ENCODE data around the gene DENND4A.

DNA sequence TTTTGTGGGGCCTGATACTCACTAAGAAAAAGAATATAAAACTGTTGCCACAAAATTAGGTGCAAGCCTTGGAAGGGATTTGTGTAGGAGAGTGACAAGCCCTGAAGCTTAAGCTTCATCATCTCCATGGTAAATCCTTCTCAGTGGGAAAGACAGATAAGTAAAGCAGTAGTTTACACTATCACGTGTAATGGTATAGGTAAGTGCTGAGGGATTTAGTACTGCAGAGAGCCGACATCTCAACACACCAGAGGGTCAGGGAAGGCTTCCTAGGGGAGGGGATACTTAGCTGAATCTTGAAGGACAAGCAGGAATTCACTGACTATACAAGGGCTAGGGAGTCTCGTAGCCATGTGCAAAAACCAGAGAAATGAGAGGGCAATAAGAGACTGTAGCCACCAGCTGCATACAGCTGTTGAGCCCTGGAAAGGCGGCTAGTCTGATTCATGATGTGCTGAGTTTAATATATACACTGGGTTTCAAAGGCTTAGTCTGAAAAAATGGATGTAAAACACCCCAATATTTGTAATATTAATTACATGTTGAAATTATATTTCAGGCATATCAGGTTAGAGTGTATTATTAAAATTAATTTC, 159.2 kb downstream of the DENND4A start:
- TF ChIP-seq CTCF (IDR thresholded peaks at IDR 0.05) (no peak), POLR2A (IDR thresholded peaks at IDR 0.05) (no peak)
